ENCODE measurements around the gene PLA2G2A. TPM values are rescaled to one million over a fixed set of nuclear protein-coding genes. Genes with fewer than 3 reads are reported as not detected.

Gene PLA2G2A
- total RNA-seq, 4 donors from 2014 or later, result 22.9 to 212 (median 92.5) TPM

DNA sequence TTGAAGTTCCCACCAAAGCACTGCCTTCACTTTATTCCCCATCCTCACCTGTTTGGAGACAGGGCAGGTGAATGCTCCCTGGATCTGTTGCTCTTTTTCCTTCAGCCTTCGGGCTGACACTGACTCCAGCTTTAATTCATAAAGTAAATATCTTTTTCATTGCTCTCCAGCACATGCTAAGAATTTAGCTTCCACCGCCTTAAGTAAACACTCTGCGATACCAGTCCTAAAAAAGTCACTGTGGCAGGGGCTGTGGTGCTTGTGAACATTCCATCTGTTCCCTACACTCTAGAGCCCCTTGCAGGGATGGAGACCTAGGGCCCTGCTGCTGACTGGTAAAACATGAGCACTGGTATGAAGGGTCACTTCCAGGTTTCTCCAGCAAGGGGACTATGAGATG is 896 bp upstream of the PLA2G2A start:
- Histone ChIP-seq H3K27me3 (no peaks in the 10 kb centered on the region), H3K9me3 (no peaks in the 10 kb centered on the region), H3K36me3 (no peaks in the 10 kb centered on the region), H3K4me3 (replicated peaks in 1 of 3) (no peak overlapping the region), H3K4me1 (no peaks in the 10 kb centered on the region), H3K27ac (no peak overlapping the region)
- intact Hi-C loops (cut with DNase I), result no loop called here
- TF ChIP-seq POLR2A (IDR thresholded peaks at IDR 0.05), result no peak
- TF ChIP-seq, protein P1, sequence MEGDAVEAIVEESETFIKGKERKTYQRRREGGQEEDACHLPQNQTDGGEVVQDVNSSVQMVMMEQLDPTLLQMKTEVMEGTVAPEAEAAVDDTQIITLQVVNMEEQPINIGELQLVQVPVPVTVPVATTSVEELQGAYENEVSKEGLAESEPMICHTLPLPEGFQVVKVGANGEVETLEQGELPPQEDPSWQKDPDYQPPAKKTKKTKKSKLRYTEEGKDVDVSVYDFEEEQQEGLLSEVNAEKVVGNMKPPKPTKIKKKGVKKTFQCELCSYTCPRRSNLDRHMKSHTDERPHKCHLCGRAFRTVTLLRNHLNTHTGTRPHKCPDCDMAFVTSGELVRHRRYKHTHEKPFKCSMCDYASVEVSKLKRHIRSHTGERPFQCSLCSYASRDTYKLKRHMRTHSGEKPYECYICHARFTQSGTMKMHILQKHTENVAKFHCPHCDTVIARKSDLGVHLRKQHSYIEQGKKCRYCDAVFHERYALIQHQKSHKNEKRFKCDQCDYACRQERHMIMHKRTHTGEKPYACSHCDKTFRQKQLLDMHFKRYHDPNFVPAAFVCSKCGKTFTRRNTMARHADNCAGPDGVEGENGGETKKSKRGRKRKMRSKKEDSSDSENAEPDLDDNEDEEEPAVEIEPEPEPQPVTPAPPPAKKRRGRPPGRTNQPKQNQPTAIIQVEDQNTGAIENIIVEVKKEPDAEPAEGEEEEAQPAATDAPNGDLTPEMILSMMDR (IDR thresholded peaks at IDR 0.05), result no peak
- WGBS, 2 donors, result 72 to 81% methylated on average over 3 of the region's 3 CpGs
- DNase-seq, result no peak

DNA sequence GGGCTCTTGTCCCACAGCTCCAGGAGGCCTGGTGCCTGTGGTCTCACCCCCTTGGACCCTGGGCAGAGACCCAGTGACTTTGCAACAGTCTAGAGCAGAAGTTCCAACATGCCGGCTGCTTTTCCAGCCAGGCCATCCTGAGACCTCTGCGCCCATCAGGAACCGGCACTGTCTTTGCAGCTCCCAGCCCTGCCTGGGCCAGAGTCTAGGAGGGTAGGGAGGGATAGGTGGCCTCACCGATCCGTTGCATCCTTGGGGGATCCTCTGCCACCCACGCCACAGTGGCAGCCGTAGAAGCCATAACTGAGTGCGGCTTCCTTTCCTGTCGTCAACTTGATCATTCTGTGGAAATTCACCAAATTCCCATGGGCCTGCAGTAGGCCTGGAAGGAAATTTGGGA is 1.3 kb downstream of the PLA2G2A start:
- H3K27ac ChIP-seq, result no peak overlapping the region
- no peaks in the 10 kb centered on the region for H3K9me3 ChIP-seq
- intact Hi-C loops (cut with DNase I), result no loop called here
- no peaks in the 10 kb centered on the region for H3K36me3 ChIP-seq
- H3K27me3 ChIP-seq, result no peaks in the 10 kb centered on the region
- no peaks in the 10 kb centered on the region for H3K4me1 ChIP-seq
- WGBS, 2 donors, result 88 to 91% methylated on average over 5 to 6 of the region's 9 CpGs
- no peak overlapping the region for H3K4me3 ChIP-seq (replicated peaks in 1 of 3)
- no peak for DNase-seq
- no peak for TF ChIP-seq POLR2A (IDR thresholded peaks at IDR 0.05)
- TF ChIP-seq, protein P1 (IDR thresholded peaks at IDR 0.05), result no peak

GRCh38 chr1:19976317-19977003 is 3.0 kb downstream of the PLA2G2A start:
- Histone ChIP-seq H3K27me3 (no peaks in the 10 kb centered on the region), H3K27ac (no peak overlapping the region), H3K36me3 (no peaks in the 10 kb centered on the region), H3K4me3 (replicated peaks in 1 of 3) (no peak overlapping the region), H3K9me3 (no peaks in the 10 kb centered on the region), H3K4me1 (no peaks in the 10 kb centered on the region)
- no peak for DNase-seq
- 86 to 88% methylated on average over 7 of the region's 7 CpGs for WGBS, 2 donors
- intact Hi-C loops (cut with DNase I), result no loop called here
- no peak for TF ChIP-seq POLR2A (IDR thresholded peaks at IDR 0.05)
- TF ChIP-seq, protein P1 (IDR thresholded peaks at IDR 0.05), result no peak

DNA sequence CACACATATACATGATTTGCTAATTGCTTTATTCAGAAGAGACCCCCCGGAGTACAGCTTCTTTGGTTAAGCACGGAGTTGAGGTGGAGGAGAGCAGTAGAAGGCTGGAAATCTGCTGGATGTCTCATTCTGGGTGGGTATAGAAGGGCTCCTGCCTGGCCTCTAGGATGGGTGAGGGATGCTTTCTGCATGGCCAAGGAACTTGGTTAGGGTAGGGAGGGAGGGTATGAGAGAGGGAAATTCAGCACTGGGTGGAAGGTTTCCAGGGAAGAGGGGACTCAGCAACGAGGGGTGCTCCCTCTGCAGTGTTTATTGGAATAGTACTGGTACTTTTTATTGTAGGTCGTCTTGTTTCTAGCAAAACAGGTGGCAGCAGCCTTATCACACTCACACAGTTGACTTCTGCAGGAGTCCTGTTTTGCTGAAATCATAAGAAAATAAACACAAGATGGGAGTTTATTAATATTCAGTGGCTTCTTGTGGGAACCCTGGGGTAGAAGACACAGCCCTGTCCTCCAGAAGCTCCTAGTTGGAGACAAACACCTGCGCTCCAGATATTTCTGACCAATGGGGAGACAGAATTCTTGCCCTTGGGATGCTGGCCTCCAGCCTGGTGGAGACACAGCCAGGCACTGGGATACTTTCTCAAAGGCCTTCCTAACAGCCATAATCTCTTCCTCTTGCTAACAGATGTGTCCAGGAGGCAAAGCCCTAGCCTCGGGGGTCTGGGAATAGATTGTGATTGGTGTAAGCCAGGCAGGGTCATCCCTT is 3.8 kb downstream of the PLA2G2A start:
- H3K4me1 ChIP-seq, result no peaks in the 10 kb centered on the region
- no peak overlapping the region for H3K27ac ChIP-seq
- WGBS, 2 donors, result 53 to 63% methylated on average over 6 of the region's 6 CpGs

More for the DNA sequence above, 3.8 kb downstream of the PLA2G2A start:
- Histone ChIP-seq H3K4me3 (replicated peaks in 1 of 3) (no peak overlapping the region), H3K9me3 (no peaks in the 10 kb centered on the region), H3K27me3 (no peaks in the 10 kb centered on the region), H3K36me3 (no peaks in the 10 kb centered on the region)
- DNase-seq, result no peak
- intact Hi-C loops (cut with DNase I), result no loop called here
- no peak for TF ChIP-seq POLR2A (IDR thresholded peaks at IDR 0.05)
- TF ChIP-seq, protein P1 (IDR thresholded peaks at IDR 0.05), result no peak

Data from thyroid gland (tissue), 4 donors.